ENCODE data around the gene LRCH3.

The LRCH3 gene

DNA sequence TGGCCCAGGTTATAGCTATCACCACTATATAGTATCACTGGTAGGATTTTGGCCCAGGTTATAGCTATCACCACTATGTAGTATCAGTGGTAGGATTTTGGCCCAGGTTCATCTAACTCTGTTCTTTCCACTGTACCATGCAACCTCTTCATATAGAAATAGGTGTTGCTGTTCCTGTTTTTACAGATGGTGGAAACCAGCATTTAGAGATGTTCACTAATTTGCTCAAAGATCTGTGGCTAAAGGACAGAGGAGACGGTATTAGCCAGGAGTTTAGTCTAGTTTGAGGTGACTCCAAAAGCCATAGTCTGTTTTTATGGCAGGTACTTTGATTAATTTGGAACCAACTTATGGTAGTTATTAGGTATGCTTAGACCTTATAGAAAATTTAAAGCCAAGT, 3.1 kb downstream of the LRCH3 start:
- no peak for DNase-seq

GRCh38 chr3:197795200-197795599, 4.1 kb downstream of the LRCH3 start:
- no peak for DNase-seq

- no peak for DNase-seq
Measured at GRCh38 chr3:197796087-197796486, 5.0 kb downstream of the LRCH3 start.

- DNase-seq: no peak
Measured at GRCh38 chr3:197798863-197799262, 7.8 kb downstream of the LRCH3 start.

GRCh38 chr3:197800379-197800778, 9.3 kb downstream of the LRCH3 start:
- DNase-seq: no peak

DNA sequence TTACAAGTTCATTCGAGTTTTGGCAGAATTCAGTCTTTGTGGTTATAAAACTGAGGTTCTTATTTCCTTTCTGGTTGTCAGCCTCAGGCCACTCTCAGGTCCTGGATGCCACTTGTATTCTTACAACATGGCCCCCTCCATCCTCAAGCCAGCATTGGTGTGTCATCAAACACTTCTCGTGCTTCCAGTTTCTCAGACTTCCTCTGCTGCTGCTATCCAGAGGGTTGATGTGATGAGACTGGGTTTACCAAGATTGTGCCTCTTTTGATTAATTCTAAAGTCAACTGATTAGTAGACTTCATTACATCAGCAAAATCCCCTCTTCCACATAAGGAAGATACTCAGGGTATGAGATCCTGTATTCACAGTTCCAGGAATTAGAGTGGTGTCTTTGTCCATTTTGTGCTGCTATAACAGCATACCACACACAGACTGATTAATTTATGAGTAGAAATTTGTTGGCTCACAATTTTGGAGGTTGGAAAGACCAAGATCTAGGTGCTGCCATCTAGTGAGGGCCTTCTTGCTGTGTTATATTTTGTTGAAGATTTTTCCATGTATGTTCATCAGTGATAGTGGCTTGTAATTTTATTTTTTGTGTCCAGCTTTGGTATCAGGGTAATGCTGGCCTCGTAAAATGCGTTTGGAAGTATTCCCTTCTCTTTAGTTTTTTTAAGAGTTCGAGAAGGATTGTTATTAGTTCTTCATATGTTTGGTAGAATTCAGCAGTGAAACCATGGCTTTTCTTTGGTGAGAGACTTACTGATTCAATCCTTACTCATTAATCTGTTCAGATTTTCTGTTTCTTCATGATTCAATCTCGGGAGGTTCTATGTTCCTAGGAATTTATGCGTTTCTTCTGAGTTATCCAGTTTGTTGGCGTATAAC, 11.1 kb downstream of the LRCH3 start:
- peak; percentile 72 for DNase-seq

DNA sequence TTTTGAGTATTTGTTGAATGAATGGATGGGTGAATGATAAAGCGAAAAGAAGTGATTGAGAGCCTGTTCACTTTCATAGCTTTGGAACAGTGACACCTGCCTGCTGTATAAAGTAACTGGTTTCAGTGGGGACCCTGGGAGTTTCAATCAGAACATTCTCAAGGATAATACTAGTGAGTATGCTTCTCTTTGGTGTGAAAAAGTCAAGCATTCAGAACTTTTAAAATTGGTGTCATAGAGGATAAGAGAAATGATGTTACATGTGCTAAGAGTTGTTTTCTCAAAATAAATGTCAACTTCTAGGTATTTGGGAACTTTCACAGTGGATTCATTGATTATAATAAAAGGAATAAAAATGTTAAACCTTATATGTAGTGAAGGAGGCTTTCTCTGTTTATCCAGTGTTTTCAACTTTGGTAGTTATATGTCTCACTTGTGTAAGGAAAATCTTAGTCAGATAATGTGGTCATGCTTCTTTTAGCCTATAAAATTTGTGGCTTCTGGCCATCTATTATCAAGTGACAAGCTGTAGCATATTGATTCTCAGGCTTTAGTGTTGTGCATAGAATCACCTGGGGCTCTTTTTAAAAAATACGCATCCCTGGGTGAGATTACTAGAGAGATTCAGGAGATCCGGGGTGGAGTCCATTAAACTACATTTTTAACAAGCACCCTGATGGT, 11.9 kb downstream of the LRCH3 start:
- DNase-seq: peak; percentile 22

DNA sequence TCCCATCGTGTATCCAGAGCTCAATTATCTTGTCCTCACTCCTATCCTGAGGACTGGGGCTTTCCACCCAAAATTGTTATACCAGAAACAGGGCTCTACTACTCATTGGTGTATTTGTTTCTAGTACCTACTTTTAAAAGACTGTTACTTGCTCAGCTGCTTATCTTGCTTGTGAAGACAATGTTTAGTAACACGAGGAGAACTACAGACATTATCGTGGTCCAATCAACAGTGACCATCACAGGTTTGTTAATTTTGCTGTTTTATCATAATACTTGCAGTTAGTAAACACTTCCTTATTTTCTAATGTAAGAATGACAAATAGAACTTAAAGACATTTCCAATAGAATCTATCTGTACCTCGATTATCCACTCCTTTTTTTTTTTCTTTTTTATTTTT, 13.5 kb downstream of the LRCH3 start:
- DNase-seq: no peak

- DNase-seq: peak; percentile 21
Measured at GRCh38 chr3:197807969-197808587, 17.0 kb downstream of the LRCH3 start.

DNA sequence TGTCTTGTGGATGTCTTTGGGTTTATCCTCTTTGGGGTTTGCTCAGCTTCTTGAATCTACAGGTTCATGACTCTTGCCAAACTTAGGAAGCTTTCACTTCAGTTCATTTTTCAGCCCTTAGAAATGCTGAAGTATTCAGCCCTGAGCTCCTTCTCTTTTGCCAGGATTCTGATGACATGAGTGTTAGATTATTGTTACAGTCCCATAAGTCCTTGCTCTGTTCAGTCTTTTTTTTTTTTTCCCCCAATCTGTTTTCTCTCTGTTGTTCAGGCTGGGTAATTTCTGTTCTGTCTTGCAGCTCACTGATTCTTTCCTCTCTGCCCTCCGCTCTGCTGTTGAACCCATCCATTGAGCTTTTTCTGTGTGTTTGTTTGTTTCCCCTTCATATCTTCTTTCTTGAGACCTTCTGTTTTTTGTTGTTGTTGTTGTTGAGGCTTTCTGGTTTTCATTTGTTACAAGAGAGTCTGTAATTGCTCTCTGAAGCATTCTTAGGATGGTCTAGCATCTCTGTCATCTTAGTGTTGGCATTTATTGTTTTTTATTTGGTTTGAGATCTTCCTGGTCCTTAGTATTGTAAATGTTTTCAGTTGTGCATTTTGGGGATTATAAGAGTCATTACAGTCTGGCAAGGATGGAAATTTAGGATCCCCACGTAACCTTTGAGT, 18.4 kb downstream of the LRCH3 start:
- DNase-seq: peak; percentile 2

GRCh38 chr3:197810901-197811300, 19.8 kb downstream of the LRCH3 start:
- DNase-seq: no peak

GRCh38 chr3:197811343-197811742, 20.3 kb downstream of the LRCH3 start:
- DNase-seq: no peak

- no peak for DNase-seq
Measured at GRCh38 chr3:197814372-197814771, 23.3 kb downstream of the LRCH3 start.

- no peak for DNase-seq
Measured at GRCh38 chr3:197820550-197821335, 29.7 kb downstream of the LRCH3 start.

GRCh38 chr3:197829397-197830045, 38.5 kb downstream of the LRCH3 start:
- DNase-seq: no peak

DNA sequence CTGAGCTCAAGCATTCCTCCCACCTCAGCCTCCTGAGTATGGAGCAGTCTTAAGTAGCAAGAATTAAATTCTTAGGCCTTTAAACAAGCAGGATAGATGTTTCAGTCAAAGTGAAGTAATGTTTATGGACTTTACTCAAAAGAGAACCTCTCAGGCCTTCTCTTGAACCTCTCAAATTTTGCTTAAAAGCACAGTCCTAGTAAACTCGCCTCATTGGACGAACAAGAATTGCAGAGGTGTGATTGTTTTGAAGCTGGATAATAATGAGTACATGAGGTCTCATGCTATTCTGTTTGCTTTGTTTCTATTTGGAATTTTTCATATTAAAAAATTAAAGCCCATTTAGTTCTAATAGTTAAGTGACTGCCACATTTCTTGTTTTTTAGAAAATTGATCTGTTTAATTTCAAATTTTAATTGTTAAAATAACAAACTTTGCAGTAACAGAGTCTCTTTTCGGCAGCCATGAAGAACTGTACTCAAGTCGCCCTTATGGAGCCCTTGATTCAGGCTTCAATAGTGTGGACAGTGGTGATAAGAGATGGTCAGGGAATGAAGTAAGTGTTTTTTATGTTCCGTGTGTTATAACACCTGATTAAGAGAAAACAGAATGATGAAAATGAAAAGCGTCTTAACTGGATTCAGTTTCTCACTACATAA, 39.4 kb downstream of the LRCH3 start:
- no peak for DNase-seq

GRCh38 chr3:197830967-197831313, 39.9 kb downstream of the LRCH3 start:
- DNase-seq: no peak

GRCh38 chr3:197833930-197834715, 43.1 kb downstream of the LRCH3 start:
- no peak for DNase-seq

DNA sequence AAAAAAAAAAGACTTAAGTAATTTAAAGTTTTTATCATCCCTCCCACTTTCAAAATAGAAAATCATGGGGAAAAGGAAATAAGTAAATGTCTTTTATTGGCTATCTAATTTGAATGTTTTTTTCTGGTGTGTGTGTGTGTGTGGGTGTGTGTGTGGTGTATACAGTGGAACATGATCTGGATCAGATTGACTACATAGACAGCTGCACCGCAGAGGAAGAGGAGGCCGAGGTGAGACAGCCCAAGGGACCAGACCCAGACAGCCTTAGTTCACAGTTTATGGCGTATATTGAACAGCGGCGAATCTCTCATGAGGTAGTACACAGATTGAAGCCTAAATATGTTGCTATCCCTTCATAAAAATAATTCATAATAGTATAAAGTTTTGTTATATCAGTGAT, 44.5 kb downstream of the LRCH3 start:
- DNase-seq: no peak

DNA sequence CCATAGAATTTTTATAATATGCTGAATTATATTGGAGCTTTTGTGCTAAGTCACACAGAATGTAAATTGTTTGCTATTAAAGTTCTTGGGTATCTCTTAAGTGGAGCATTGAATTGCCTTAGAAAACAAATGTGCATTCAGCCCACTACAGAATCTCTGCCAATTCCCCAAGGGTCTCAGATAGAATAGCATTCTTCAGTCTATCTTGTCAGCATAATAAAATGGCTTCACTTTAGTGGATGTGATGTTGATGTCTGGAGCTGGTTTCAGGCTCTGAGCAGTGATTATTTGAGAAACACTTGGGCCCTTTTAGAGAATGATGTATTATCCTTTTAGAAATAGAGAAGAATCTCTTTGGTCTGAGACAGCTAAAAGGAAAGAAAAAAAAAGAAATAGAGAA, 45.2 kb downstream of the LRCH3 start:
- DNase-seq: no peak

DNA sequence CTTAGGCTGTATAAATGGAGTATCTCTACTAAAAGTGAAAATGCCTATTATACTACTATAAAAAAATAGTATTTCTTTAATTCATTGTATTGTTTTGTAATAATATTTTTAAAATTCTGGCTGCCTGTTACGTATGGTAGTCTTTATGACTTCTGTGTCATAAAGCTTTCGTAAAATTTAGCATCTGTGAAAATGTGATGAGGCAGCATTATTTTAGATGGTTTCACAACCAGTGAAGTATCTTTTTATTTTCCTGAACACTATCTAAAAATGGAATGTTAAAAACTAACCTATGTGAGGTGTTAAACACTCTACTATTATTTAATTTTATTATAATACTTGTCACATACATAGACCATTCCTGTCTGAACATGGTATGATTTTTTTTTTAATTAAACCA, 46.2 kb downstream of the LRCH3 start:
- DNase-seq: no peak

Data from OCI-M1 (cell line).